HFFc6 (cell line): ENCODE data around the gene PODXL2. TPM values are rescaled to one million over a fixed set of nuclear protein-coding genes. Genes with fewer than 3 reads are reported as not detected.

Experiments
- DNase-seq: peaks from one replicate; pipeline ENCODE4 v3.0.0-alpha.2; 2018
- H3K27ac Mint-ChIP-seq: 2 replicates; pipeline ENCODE4 v1.8.0; 2020; ENCODE audit warnings: mild to moderate bottlenecking, mixed read lengths
- H3K27me3 Mint-ChIP-seq: 2 replicates; pipeline ENCODE4 v1.8.0; 2021; ENCODE audit warnings: mild to moderate bottlenecking, moderate library complexity, mixed read lengths; ENCODE audit not compliant: insufficient read depth
- H3K36me3 Mint-ChIP-seq: 2 replicates; pipeline ENCODE4 v1.8.0; 2021; ENCODE audit warnings: low read depth, mixed read lengths
- H3K4me1 Mint-ChIP-seq: 2 replicates; pipeline ENCODE4 v1.8.0; 2020; ENCODE audit warnings: low read depth, mixed read lengths
- H3K4me3 Mint-ChIP-seq: 2 replicates; pipeline ENCODE4 v1.8.0; 2020; ENCODE audit warnings: mild to moderate bottlenecking, moderate library complexity, mixed read lengths
- H3K9me3 Mint-ChIP-seq: 2 replicates; pipeline ENCODE4 v1.8.0; 2020; ENCODE audit warnings: mild to moderate bottlenecking, mixed read lengths
- total RNA-seq, 6 experiments: library from RNA; stranded (reverse); fragmentation: NEBNext Ultra II Directional; extraction: Animal tissue kit (Norgen Biotek cat#: 25700); gene quantifications; 2 replicates in 1 of 6; 3 replicates in 5 of 6; pipeline ENCODE4 v1.2.3, GENCODE V29; 2021
- TF ChIP-seq, protein P1 (sequence below): fragments of 200-600 bp; sonication (generic); IDR thresholded peaks from 2 replicates; pipeline ENCODE4 v1.5.0; 2021; ENCODE audit warnings: antibody characterized with exemption, mild to moderate bottlenecking

Gene PODXL2
- total RNA-seq, 6 experiments from 2014 or later, result 0.09 TPM; not detected in 5

DNA sequence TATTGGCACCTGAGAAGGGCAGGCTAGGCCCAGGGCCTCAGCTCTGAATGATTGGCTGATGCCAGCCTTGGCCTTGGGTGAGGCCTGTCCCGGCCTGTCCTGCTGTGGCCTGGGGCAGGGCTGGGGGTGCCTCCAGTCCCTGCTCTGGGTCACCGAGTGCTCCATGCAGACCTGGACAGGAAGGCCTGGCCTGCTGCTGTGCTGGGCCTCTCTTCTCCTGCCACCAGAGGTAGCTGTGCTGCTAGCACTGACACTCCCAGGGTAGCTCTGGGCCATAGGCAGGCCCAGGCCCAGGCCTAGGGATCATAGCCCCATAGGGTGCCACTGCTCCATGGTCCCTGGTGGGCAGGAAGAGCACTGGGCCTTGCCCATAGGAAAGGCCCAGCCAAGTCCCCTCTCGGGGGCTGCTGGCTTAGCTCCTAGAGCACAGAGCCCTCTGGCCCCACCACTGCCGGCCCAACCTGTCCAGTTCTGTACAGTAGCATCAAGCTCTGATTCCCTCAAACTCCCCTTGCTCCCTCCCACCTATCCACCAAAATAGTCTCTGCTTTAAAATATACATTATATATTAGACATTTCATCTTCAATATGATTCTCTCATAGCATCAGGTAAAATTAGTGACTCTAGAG lies 62.0 kb downstream of the PODXL2 start:
- Mint-ChIP-seq H3K4me3 (no peak overlapping the region), H3K4me1 (peaks cover 17% of the 10 kb centered on the region), H3K9me3 (no peaks in the 10 kb centered on the region), H3K27ac (peak overlapping the region; percentile 88), H3K27me3 (peaks cover 4% of the 10 kb centered on the region), H3K36me3 (peaks cover 19% of the 10 kb centered on the region; the same call in 1 of the 2 replicates)
- DNase-seq, result peak; percentile 60
- TF ChIP-seq, protein P1, sequence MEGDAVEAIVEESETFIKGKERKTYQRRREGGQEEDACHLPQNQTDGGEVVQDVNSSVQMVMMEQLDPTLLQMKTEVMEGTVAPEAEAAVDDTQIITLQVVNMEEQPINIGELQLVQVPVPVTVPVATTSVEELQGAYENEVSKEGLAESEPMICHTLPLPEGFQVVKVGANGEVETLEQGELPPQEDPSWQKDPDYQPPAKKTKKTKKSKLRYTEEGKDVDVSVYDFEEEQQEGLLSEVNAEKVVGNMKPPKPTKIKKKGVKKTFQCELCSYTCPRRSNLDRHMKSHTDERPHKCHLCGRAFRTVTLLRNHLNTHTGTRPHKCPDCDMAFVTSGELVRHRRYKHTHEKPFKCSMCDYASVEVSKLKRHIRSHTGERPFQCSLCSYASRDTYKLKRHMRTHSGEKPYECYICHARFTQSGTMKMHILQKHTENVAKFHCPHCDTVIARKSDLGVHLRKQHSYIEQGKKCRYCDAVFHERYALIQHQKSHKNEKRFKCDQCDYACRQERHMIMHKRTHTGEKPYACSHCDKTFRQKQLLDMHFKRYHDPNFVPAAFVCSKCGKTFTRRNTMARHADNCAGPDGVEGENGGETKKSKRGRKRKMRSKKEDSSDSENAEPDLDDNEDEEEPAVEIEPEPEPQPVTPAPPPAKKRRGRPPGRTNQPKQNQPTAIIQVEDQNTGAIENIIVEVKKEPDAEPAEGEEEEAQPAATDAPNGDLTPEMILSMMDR, result peak; percentile 87

DNA sequence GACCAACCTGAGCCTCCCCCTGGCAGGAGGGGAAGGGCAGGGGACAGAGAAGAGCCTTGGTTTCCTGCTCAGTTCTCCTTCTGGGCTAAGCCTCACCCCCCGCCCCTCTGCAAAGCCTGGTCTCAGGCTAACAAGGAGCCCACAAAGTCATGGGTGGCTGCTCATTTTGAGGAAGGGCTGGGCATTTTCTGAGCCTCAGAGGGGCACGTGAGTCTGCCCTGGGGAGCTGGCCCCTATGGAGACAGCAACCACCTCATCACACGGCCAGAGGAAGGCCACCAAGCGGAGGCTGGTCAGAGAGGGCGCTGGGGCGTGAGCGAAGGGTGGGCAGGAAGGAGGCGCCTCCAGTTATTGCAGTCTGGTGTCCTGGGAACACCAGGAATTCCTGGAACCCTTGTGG lies 62.5 kb downstream of the PODXL2 start:
- Mint-ChIP-seq H3K36me3 (peaks cover 19% of the 10 kb centered on the region; the same call in 1 of the 2 replicates), H3K27me3 (peaks cover 4% of the 10 kb centered on the region), H3K9me3 (no peaks in the 10 kb centered on the region), H3K27ac (peak overlapping the region; percentile 88), H3K4me3 (no peak overlapping the region), H3K4me1 (peaks cover 22% of the 10 kb centered on the region)
- DNase-seq, result no peak
- TF ChIP-seq, protein P1, result no peak

DNA sequence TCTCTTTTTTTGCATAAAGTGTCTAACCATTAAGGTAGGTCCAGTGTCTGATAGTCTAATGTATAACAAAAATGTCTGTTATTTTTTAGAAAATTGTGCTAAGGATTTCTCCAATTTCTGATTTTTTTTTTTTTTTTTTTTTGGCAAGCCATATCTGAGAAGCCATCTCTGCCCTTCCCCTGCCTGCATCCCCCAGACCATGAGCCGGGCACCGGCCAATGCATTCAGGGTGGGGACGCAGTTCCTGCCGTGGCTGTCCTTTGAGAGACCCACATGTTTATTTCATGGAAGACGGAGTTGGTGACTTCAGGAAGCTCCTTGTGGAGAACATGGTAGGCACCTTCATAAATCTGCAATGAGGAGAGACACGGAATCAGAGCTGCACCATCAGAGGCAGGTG lies 63.0 kb downstream of the PODXL2 start:
- Mint-ChIP-seq H3K4me1 (peaks cover 27% of the 10 kb centered on the region), H3K27ac (no peak overlapping the region), H3K36me3 (peaks cover 19% of the 10 kb centered on the region; the same call in 1 of the 2 replicates), H3K4me3 (no peak overlapping the region), H3K9me3 (no peaks in the 10 kb centered on the region), H3K27me3 (peaks cover 4% of the 10 kb centered on the region)
- DNase-seq, result no peak
- TF ChIP-seq, protein P1, result no peak

DNA sequence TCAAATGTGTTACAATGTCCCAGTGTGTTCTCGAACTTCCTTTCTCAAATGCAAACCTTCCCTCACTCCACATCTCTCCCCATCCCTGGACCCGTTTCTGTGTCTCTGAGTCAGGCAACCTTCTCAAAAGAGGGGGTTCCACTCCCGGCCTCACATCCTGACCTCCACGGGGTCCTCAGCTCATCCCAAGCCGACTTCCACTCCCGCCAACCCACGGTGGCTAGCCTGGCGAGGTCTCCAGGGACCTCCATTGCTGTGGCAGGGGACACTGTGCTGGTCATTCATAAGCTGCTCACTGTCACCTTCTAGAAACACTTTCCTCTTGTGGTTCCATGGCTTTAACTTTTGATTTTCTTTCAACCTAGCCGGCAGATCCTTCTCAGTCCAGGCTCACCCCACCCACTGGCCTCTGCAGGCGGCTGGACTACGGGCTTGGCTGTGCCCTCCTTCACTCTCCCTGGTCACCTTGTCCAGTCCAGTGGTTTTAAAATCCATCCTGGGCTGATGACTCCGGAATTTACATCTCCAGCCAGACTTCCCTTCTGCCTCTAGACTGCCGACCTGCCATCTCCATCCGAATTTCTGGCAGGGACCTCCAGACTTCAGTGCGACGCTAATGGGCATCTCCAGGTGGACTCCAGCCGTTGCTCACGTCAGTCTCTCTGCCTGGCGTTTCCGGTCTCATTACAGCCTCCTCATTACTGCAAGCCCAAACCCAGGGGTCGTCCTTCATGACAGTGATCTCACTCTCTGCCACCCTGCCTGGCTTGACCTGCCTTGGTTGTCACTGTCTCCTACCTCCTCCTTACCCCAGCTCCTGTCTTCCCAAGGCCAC lies 63.7 kb downstream of the PODXL2 start:
- peak overlapping the region; percentile 74 for H3K27ac Mint-ChIP-seq
- peaks cover 19% of the 10 kb centered on the region; the same call in 1 of the 2 replicates for H3K36me3 Mint-ChIP-seq
- no peak overlapping the region for H3K4me3 Mint-ChIP-seq
- H3K27me3 Mint-ChIP-seq, result peaks cover 4% of the 10 kb centered on the region
- no peaks in the 10 kb centered on the region for H3K9me3 Mint-ChIP-seq
- H3K4me1 Mint-ChIP-seq, result peaks cover 34% of the 10 kb centered on the region
- no peak for DNase-seq
- TF ChIP-seq, protein P1, result no peak

DNA sequence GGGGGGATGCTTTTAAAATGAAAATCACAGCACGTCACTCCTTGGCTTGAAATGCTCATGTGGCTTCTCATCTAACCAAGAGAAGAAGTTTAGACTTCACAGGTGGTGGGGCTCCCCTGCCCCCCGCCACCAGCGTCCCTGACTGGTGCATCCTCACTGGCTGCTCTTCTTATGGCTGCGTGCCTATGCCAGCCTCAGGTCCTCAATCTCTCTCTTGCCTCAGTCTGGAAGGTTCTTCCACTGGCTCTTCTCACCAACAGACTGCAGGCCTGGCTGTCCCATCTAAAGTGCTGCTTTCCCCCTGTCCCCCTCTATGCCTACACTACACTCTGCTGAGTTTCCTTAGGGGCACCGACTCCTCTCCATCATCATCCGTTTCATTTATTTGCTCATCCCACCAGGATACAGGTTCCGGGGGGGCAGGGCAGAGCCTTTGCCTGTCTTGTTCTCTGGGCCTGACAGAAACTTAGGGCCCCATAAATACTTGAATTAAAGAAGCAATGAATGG lies 64.4 kb downstream of the PODXL2 start:
- TF ChIP-seq, protein P1, result no peak
- no peaks in the 10 kb centered on the region for H3K9me3 Mint-ChIP-seq
- peaks cover 41% of the 10 kb centered on the region for H3K4me1 Mint-ChIP-seq
- no peak for DNase-seq
- H3K36me3 Mint-ChIP-seq, result peaks cover 19% of the 10 kb centered on the region; the same call in 1 of the 2 replicates
- no peak overlapping the region; the same call in 1 of the 2 replicates for H3K4me3 Mint-ChIP-seq
- H3K27ac Mint-ChIP-seq, result no peak overlapping the region; the same call in 1 of the 2 replicates
- peaks cover 4% of the 10 kb centered on the region for H3K27me3 Mint-ChIP-seq
